ENCODE data around the gene SNW1. TPM values are rescaled to one million over a fixed set of nuclear protein-coding genes. Genes with fewer than 3 reads are reported as not detected.

SNW1 gene
- total and polyA plus RNA-seq, 2 of the 4 experiments (the other 2 are of a cell fraction) = 28.2 to 30.6 TPM

DNA sequence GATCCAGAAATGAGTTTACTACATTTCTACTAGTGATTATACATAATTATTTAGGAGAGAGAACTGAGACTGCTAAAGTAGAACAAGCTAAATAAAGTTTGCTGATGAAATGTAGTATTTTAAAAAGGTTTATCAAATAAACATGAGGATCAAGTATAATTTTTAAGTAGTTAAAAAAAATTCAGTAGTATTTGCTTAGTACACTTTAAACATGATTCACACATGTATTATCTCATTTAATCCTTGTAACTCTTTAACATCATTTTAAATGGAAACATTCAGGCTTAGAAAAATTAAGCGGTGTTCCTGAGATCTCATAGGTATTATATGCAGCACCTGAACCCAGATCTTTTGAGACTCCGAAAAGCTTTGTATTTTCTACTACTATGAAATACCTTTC, 8.7 kb downstream of the SNW1 start:
- intact Hi-C loops (cut with micrococcal nuclease) = no loop called here
- DNase-seq = no peak
- no peak overlapping the region for H4K5ac ChIP-seq (ENCODE audit: low read depth, low read length)
- peaks cover 23 to 32% of the 10 kb centered on the region in 2 experiments for H3K79me1 ChIP-seq (ENCODE audit: low read depth in 1 of 2, low read length in 2 of 2)
- in situ Hi-C loops (cut with MboI; ENCODE audit: low sequenced_read_pairs) = no loop called here
- CTCF ChIA-PET = interaction anchor here (0.6 kb wide), 1 partner anchor 24 kb away, joined by 4 read pairs; no protein-coding TSS in a partner anchor
- H2AK5ac ChIP-seq (ENCODE audit: low read depth, low read length) = no peak overlapping the region
- H3K23ac ChIP-seq (ENCODE audit: low read depth, low read length) = no peak overlapping the region
- no peaks in the 10 kb centered on the region for H3K9me3 ChIP-seq (ENCODE audit: control insufficient read depth, insufficient read depth, low read length)
- H3K9ac ChIP-seq (ENCODE audit: low read depth, low read length) = no peak overlapping the region
- H3K4ac ChIP-seq (ENCODE audit: low read depth, low read length) = no peak overlapping the region
- no peak overlapping the region for H2BK15ac ChIP-seq (ENCODE audit: low read depth, low read length)
- no peak overlapping the region for H3K18ac ChIP-seq (ENCODE audit: low read depth, low read length)
- H2BK120ac ChIP-seq (ENCODE audit: low read depth, low read length) = no peak overlapping the region
- no peak overlapping the region for H2BK20ac ChIP-seq (ENCODE audit: low read depth, low read length)
- no peaks in the 10 kb centered on the region for H3K4me1 ChIP-seq (ENCODE audit: control insufficient read depth, insufficient read depth, low read length)
- dilution Hi-C loops (cut with HindIII; ENCODE audit: low sequenced_read_pairs, unreplicated experiment) = no loop called here
- POLR2A ChIA-PET (ENCODE audit: unreplicated experiment) = no interaction called here
- no peak overlapping the region for H3K14ac ChIP-seq (replicated peaks; ENCODE audit: low read depth, low read length)
- H3K4me3 ChIP-seq (ENCODE audit: insufficient read depth, low read depth, low read length) = no peak overlapping the region
- whole genome bisulfite sequencing, 2 experiments (ENCODE audit: extremely low coverage in 2 of 2, insufficient read length in 1 of 2) = no CpG with 5 or more reads among the region's 2 CpGs
- H4K91ac ChIP-seq (ENCODE audit: insufficient read depth, low read depth, low read length) = no peak overlapping the region
- BruUV-seq (replicated peaks) = no TSS peak
- H3K36me3 ChIP-seq (ENCODE audit: control insufficient read depth, insufficient read depth, low read length) = peaks cover 17% of the 10 kb centered on the region
- H2AK9ac ChIP-seq (replicated peaks; ENCODE audit: low read depth, low read length, poor library complexity) = no peak overlapping the region
- H3K27me3 ChIP-seq (ENCODE audit: control insufficient read depth, insufficient read depth, low read length) = no peaks in the 10 kb centered on the region
- peak overlapping the region; percentile 35; the same call in 1 of the 2 replicates for H3K27ac ChIP-seq (ENCODE audit: insufficient read depth, low read length)
- no peak overlapping the region for H3K56ac ChIP-seq (ENCODE audit: extremely low read depth, insufficient read depth, low read length)
- TF ChIP-seq MAZ (IDR thresholded peaks at IDR 0.05; ENCODE audit: borderline replicate concordance, low read depth, low read length) (no peak), MAFK (IDR thresholded peaks at IDR 0.05; ENCODE audit: low read depth, low read length) (no peak), RAD21 (IDR thresholded peaks at IDR 0.05; ENCODE audit: low read length) (no peak), FOS (IDR thresholded peaks at IDR 0.05; ENCODE audit: low read depth, low read length) (no peak), POLR2A (IDR thresholded peaks at IDR 0.05; ENCODE audit: low read depth, low read length) (no peak), RCOR1 (IDR thresholded peaks at IDR 0.05; ENCODE audit: insufficient replicate concordance, low read length) (no peak), CHD1 (IDR thresholded peaks at IDR 0.05; ENCODE audit: low read depth, low read length) (no peak), NFE2L2 (IDR thresholded peaks at IDR 0.05; ENCODE audit: low read depth, low read length) (no peak), SMC3 (IDR thresholded peaks at IDR 0.05; ENCODE audit: low read depth, low read length) (no peak), MXI1 (IDR thresholded peaks at IDR 0.05; ENCODE audit: borderline replicate concordance, low read depth, low read length) (no peak), RFX5 (IDR thresholded peaks at IDR 0.05; ENCODE audit: low read depth, low read length) (no peak), CEBPB (IDR thresholded peaks at IDR 0.05; ENCODE audit: low read depth, low read length) (no peak), BHLHE40 (IDR thresholded peaks at IDR 0.05; ENCODE audit: low read depth, low read length) (no peak)
- TF ChIP-seq, protein P1, sequence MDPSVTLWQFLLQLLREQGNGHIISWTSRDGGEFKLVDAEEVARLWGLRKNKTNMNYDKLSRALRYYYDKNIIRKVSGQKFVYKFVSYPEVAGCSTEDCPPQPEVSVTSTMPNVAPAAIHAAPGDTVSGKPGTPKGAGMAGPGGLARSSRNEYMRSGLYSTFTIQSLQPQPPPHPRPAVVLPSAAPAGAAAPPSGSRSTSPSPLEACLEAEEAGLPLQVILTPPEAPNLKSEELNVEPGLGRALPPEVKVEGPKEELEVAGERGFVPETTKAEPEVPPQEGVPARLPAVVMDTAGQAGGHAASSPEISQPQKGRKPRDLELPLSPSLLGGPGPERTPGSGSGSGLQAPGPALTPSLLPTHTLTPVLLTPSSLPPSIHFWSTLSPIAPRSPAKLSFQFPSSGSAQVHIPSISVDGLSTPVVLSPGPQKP (IDR thresholded peaks at IDR 0.05; ENCODE audit: borderline replicate concordance, low read depth, low read length) = no peak
- TF ChIP-seq, protein P2, sequence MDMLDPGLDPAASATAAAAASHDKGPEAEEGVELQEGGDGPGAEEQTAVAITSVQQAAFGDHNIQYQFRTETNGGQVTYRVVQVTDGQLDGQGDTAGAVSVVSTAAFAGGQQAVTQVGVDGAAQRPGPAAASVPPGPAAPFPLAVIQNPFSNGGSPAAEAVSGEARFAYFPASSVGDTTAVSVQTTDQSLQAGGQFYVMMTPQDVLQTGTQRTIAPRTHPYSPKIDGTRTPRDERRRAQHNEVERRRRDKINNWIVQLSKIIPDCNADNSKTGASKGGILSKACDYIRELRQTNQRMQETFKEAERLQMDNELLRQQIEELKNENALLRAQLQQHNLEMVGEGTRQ (IDR thresholded peaks at IDR 0.05; ENCODE audit: low read depth, low read length) = no peak
- TF ChIP-seq, protein P3, sequence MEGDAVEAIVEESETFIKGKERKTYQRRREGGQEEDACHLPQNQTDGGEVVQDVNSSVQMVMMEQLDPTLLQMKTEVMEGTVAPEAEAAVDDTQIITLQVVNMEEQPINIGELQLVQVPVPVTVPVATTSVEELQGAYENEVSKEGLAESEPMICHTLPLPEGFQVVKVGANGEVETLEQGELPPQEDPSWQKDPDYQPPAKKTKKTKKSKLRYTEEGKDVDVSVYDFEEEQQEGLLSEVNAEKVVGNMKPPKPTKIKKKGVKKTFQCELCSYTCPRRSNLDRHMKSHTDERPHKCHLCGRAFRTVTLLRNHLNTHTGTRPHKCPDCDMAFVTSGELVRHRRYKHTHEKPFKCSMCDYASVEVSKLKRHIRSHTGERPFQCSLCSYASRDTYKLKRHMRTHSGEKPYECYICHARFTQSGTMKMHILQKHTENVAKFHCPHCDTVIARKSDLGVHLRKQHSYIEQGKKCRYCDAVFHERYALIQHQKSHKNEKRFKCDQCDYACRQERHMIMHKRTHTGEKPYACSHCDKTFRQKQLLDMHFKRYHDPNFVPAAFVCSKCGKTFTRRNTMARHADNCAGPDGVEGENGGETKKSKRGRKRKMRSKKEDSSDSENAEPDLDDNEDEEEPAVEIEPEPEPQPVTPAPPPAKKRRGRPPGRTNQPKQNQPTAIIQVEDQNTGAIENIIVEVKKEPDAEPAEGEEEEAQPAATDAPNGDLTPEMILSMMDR (conservative IDR thresholded peaks at IDR 0.05; ENCODE audit: low read depth, low read length) = no peak
- H4K8ac ChIP-seq (ENCODE audit: low read depth in 2 of 2, low read length in 2 of 2) = no peak overlapping the region
- H2AFZ ChIP-seq (replicated peaks; ENCODE audit: low read length, poor library complexity) = no peak overlapping the region
- H3K9me1 ChIP-seq (ENCODE audit: insufficient read depth, low read length) = no peaks in the 10 kb centered on the region
- H3K4me2 ChIP-seq (ENCODE audit: low read depth, low read length) = no peak overlapping the region
- peaks cover 20% of the 10 kb centered on the region; the same call in 1 of the 2 replicates for H4K20me1 ChIP-seq (ENCODE audit: insufficient read depth, low read length)
- H2BK5ac ChIP-seq (ENCODE audit: low read depth, low read length, poor library complexity, severe bottlenecking) = no peak overlapping the region
- no peak for ATAC-seq (ENCODE audit: low read depth)
